ENCODE measurements around the gene TMEM219.
A peak's percentile ranks its signal among the peaks of the same experiment; 100 is the strongest.
"Not testable (repeated sequence)": the region's sequence is repeated elsewhere in the genome, so short reads cannot be mapped to it uniquely, and the experiment has no call there.

TMEM219 gene, protein sequence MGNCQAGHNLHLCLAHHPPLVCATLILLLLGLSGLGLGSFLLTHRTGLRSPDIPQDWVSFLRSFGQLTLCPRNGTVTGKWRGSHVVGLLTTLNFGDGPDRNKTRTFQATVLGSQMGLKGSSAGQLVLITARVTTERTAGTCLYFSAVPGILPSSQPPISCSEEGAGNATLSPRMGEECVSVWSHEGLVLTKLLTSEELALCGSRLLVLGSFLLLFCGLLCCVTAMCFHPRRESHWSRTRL

DNA sequence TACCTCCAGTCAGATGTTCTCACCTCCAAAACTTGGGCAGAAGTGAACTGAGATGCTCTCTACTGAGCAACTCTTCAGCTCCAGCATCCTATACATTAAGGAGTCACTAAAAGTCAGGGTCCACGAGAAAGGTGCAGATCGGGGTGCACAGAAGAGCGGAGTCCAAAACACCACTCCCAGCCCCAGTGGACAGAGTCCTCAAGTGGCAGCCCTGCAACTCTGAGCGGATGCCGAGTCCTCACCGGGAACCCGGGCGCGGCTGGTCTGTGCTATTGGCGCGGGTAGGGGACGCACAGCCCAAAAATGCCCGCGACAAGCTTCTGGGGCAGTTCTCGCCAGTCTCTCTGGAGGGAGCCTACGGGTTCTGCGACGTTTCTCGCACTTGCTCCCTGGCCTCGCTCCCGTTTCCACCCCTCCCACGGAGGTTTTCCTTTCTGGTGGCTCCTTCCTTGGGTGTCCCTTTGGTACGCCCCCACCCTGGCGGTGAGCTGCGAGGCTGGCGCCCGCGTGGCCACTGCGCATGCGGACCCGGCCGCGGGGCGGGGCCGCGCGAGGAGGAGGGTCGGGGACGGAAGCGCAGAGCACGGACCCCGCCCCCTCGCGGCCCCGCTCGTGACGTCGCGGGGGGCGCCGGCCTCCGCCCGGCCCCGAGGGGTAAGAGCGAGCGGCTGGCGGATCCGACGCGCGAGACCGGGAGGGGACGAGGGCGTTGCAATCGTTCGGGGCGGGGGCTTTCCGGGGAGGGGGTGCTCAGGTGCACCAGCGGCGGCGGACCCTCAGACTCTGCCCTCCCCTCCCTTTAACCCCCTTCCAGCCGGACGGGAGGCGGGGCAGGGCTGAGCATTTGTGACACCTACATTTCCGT, at the start of gene TMEM219:
Gene TMEM219 (plus strand): TSS at position 601 of the 865 bp plus-strand sequence. CDS start 1,065 bp downstream, outside the sequence.
- DNase-seq (ENCODE audit: low spot score): peak; percentile 95

DNA sequence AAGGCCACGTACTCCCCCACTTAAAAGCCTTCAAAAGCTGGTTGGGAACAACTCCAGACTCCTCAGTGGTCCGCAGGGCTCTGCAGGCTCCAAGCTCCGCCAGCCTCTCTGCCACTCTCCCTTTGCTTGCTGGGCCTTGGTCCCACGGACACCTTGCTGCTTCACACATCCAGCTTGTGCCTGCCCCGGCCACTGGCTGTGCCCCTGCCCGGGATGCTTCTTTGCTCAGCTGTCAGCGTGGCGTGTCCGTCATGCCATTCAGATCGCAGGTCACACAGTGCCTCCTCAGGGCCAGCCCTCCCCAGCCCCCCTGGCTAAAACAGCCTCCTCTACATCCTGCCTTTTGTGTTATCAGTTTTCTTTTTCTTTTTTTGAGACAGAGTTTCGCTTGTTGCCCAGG, 49.8 kb upstream of the TMEM219 start:
- DNase-seq (ENCODE audit: low spot score): no peak

DNA sequence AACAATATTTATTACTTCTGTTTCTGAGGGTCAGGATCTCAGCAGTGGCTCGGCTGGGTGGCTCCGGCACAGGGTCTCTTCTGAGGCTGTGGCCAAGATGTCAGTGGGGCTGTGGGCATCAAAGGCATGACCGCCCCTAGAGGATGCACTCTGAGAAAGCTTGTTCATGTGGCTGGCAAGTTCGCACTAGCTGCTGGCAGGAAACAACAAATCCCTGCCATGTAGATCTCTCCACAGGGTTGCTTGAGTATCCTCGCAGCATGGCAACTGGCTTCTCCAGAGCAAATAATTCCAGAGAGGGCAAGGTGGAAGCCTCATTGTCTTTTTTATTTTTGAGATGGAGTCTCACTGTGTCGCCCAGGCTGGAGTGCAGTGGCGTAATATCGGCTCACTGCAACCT, 48.4 kb upstream of the TMEM219 start:
- no peak for DNase-seq (ENCODE audit: low spot score)

DNA sequence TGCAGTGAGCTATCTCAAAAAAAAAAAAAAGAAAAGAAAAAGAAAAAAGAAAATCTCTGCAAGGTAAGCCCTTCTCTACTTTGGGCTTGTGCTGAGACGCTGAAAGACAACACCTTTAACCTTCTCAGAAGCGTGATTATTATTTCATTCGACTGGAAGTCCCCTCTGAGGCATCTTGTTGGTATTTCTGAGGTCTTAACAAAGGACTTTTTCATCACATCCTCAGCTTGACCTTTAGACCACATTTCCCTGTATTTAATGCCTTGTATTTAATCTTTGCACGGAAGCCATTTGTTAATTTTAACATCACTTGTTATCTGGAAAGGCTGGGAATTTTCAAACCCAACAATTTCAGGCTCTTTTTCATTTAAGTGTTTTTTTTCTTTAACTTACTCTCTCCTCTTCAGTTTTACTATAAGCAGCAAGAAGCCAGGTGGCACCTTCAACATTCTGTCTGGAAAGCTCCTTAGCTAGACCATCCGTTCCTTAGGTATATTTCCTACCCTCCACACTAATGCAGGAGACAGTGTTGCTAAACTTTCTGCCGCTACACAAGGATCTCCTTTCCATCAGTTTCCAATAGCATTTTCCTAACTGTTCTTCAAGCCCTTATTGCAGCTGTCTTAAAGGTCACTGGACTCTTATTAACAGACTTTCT, 46.2 kb upstream of the TMEM219 start:
- DNase-seq (ENCODE audit: low spot score): no peak

DNA sequence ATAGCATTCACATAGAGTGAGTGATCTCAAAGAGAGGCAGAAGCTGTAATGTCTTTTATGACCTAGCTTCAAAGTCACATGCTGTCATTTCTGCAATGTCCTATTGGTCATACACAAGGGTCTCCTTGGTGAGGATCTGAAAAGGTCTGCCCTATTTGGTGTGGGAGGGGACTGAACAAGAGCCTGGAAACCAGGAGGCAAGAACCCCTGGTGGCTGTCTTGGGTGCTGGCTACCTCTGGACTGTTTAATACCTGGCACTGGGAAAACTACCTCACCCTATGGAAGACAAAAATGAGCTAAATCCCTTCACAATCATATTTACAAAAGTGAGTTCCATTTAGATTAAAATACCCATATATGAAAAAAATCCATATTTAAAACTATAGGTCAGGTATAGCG, 44.9 kb upstream of the TMEM219 start:
- DNase-seq (ENCODE audit: low spot score): no peak

DNA sequence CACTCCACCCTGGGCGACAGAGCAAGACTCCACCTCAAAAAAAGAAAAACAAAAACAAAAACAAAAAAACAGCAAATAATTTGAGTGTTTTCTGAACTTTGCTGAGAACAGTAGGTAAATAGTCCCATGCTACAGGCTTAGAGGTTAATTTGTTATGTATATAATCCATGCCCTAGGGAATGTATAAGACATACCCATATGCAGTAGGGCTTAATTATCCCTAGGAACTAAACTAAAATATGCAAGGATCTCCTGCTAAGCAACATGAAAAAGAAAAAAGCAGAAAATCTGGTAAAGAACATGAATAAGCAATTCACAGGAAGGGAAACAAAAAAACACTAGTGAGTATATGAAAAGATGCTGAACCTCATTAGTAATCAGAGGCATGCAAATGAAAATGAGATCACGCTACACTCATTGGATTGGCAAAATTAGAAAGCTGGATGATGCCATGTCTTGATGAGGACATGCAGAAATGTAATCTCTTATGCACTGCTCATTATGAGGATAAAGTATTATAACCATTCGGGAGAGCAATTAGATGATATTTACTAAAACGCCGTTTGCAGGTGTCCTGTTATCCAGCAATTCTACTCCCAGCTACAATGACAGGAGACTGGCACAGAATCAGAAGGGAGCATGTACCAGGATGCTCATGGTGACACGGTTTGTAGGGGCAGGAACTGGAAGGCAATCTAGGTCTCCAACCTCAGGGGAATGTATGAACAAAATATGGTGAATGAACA, 41.4 kb upstream of the TMEM219 start:
- DNase-seq (ENCODE audit: low spot score): no peak

DNA sequence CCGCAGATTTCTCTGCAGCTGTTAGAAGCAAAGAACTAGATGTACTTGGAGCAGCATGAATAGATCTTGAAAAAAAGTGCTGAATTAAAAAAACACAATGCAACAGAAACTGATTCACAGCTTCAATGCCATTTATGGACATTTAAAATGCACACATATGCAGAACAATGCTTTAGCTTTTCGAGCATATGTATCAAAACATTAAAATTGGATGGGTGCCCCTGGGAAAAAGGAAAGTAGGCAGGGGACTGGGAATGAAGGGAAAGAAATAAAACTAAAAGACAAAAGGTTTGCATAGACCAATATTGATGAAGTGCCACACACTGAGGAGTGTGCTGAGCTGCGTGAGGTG, 40.9 kb upstream of the TMEM219 start:
- DNase-seq (ENCODE audit: low spot score): no peak

DNA sequence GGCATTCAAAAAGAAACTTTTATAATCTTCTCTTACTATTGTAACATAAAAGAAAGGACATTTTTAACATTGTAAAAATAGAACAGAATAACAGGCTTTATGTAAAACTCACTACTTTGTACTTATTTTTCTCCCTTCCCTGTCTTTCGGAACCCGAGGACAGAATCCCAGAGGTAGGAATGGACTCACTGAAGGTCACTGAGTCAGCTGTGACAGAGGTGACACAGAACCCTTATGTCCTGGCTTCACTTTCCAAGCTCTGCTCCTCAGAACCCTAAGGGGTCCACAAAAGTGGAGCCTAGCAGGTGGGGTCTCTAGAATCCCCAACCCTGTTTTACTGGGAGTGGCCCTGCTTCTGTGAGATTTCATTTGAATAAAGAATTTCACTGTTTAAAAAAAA, 39.6 kb upstream of the TMEM219 start:
- DNase-seq (ENCODE audit: low spot score): no peak

DNA sequence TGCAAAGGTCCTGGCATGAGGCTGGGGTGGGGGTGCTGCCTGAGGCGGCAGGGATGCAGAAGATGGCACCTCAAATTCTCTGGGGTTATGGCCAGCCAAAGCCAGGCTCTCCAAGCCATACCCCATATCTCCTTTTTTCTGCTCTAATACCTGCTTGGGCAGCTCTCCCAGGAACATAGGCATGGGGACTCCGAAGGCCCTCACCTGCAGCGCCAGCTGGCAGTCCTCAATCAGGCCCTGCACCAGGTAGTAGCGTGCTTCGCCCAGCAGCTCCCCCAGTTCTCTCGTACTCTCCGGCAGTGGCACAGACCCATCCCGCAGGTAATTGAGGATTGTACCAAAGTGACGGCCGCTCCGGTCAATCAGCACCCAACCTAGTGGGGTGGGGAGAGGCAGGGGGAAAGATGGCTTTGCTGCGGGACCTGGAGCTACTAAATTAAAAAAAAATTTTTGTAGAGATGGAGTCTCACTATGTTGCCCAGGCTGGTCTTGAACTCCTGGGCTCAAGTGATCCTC, 38.8 kb upstream of the TMEM219 start:
- no peak for DNase-seq (ENCODE audit: low spot score)

DNA sequence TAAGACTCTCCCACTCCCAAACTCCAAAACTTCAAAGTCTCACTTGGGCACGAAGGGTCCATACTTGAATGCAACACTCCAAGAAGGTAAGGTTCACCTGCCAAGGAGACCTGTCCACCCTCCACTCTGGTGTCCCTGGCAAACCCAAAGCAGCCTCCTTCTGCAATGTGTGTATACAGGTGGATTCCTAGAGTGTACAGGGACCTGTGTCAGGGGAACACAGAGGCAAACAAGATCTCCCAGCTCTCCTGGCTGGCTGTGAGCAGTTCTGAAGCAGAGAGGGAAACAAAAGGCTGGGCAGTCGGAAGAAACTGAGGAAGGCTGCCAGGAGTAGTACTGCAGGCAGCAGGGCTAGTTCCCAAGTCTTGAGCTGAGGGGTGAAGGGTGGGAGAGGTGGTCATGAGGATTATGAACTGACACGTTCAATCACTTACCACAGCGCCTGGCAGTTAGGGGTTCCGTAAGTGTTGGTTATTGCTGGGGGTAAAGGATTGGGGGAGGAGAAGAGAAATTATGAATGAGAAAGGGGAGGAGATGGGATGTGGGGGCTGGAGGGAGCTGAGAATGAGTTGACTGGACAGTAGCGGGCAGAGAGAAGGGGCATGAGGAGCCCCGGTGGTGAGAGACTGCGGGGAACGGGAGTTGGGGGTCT, 36.6 kb upstream of the TMEM219 start:
- no peak for DNase-seq (ENCODE audit: low spot score)

DNA sequence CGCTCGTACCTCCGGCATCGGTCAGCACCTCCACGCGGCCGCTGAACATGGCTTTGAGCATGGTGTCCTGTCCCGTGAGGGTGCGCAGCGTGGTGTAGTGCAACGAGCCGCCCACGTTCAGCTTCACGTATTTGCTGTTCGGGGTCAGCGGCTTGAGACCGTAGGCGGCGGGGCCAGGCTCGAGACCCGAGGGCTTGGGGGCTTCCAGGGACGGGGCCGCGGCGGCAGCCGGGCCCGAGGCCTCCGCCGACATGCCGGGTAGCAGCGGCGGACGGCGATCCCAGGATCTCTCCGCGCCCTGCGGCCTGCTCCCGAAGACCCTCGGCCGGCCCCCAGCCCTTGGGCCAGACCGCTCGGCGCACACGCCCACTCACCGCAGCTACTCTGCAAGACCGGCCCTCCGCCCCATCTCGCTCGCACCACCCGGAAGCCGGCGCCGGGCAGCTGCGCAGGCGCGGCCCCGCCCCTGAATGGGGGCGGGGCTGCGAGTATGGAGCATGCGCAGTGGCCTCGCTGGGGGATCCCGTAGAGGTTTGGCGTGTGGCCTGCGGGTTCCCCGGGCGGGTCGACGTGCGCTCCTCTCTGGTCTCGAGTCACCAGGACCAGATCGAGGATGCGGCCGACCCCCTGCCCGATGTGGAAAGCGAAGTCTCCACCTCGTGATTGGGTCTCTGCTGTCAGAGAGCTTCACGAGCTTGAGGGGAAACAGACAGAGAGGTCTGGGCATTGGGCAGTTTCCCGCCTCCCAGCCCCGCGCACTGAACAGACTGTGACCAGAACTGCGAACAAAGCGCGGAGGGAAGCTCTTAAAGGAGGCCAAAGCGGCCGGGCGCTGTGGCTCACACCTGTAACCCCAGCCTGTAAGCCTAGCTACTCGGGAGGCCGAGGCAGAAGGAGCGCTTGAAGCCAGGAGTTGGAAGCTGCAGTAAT, 35.8 kb upstream of the TMEM219 start, which contains the start of gene KCTD13:
Gene KCTD13 (minus strand): TSS at position 446 of the 930 bp plus-strand sequence. CDS start 193 bp downstream, at position 253.
- DNase-seq (ENCODE audit: low spot score): peak; percentile 89

DNA sequence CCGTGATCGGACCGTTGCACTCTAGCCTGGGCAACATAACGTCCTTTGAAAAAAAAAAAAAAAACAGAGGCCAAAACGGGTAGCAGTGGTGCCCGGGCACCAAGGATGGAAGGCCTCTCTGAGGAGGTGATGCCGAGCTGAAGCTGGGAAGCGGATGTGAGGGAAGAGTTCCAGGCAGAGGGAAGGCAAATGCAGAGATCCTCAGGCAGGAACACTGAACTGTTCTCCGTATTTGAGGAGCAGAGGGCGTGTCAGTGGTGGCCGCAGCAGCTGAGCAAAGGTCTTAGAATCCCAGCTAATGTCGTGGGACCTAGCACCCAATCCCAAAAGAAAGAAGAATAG, 35.2 kb upstream of the TMEM219 start:
- no peak for DNase-seq (ENCODE audit: low spot score)

DNA sequence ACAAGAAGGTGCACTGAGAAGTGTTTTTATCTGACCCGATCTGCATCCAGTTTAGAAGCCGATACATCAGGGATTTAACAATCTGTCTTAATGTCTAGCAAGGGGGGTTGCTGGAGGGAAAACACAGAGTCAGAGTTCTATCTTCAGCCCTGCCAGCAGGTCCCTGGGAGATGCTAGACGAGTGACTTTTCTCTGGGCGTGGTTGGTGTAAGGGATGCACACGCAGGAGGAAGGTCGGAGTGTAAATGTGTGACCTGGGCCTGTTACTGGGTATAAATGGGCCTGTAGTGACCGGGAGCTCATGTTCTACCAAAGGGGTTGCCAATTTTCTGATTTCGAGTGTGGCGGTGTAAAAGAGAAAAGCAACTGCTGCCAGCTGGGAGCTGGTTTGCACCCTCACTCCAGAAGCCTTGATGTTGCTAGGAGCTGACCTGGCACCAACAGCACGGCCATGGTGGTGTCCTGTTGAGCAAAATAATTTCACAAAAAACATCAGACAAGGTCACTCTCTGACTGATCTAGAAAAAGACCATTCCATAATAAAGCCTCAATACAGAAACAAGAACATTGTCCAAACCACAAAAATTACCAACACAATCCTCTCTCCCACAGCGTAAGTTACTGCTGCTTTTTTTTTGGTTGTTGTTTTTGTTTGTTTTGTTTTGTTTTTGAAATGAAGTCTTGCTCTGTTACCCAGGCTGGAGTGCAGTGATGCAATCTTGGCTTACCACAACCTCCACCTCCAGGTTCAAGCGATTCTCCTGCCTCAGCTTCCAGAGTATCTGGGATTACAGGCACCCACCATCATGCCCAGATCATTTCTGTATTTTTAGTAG, 34.6 kb upstream of the TMEM219 start:
- no peak for DNase-seq (ENCODE audit: low spot score)

DNA sequence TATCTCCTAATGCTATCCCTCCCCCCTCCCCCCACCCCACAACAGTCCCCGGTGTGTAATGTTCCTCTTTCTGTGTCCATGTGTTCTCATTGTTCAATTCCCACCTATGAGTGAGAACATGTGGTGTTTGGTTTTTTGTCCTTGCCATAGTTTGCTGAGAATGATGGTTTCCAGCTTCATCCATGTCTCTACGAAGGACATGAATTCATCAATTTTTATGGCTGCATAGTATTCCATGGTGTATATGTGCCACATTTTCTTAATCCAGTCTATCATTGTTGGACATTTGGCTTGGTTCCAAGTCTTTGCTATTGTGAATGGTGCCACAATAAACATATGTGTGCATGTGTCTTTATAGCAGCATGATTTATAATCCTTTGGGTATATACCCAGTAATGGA, 30.1 kb upstream of the TMEM219 start:
- not testable (repeated sequence) for DNase-seq (ENCODE audit: low spot score)

DNA sequence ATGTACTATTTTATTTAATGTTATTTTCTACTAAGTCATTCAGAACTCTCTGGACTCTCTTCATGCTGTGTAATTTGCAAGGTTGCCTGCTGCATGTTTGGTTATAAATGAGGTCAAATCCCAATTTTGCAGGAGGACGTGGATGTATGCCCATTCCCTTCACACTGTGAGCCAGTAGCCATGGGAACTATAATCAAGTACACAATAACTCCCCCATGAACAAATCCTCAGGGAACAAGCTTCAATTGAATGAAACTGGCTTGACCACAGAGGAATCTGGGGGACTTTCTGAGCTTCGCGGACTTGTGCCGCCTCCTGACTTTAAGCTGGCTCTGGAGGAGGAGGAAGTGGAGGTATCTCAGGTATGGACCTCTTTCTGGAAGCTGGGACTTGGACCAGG, 21.2 kb upstream of the TMEM219 start:
- DNase-seq (ENCODE audit: low spot score): no peak

DNA sequence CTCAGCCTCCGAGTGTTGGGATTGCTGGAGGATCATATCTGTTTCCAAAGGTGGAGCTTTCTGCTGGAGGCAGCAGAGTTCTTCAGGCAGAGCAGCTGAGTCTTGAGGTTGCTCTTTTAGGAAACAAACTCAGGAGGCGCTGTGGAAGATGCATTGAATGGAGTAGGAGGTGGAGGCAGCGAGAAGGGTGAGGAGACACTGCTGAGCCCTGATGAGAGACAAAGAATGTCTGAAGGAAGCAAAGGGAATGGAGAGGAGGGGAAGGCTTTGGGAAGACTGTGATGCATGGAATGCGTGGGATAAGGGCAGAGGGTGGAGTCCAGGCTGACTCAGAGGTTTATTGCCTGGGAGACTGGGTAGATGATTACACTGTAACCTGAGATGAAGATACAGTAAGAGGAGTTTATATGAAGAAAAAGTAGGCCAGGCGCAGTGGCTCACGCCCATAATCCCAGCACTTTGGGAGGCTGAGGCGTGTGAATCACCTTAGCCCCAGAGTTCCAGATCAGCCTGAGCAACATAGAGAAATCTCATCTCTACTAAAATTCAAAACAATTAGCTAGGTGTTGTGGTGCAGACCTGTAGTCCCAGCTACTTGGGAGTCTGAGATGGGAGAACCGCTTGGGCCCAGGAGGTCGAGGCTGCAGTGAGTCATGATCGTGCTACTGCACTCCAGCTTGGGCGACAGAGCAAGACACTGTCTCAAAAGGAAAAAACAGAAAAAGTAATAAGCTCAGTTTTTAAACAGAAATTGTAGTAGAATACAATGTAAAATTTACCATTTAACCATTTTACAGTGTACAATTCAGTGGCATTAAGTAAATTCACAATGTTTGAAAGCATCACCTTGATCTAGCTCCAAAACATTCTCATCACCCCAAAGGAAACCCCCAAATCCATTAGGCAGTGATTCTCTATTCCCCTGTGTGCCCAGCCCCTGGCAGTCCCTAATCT, 17.8 kb upstream of the TMEM219 start:
- DNase-seq (ENCODE audit: low spot score): no peak

DNA sequence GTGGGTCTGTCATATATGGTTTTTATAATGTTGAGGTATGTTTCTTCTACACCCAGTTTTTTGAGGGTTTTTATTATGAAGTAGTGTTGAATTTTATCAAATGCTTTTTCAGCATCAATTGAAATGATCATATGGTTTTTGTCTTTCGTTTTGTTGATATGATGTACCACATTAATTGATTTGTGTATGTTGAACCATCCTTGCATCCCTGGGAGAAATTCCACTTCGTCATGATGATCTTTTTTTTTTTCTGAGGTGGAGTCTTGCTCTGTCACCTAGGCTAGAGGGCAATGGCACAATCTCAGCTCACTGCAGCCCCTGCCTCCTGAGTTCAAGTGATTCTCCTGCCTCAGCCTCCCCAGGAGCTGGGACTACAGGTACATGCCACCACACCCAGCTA, 14.0 kb upstream of the TMEM219 start:
- DNase-seq (ENCODE audit: low spot score): no peak

DNA sequence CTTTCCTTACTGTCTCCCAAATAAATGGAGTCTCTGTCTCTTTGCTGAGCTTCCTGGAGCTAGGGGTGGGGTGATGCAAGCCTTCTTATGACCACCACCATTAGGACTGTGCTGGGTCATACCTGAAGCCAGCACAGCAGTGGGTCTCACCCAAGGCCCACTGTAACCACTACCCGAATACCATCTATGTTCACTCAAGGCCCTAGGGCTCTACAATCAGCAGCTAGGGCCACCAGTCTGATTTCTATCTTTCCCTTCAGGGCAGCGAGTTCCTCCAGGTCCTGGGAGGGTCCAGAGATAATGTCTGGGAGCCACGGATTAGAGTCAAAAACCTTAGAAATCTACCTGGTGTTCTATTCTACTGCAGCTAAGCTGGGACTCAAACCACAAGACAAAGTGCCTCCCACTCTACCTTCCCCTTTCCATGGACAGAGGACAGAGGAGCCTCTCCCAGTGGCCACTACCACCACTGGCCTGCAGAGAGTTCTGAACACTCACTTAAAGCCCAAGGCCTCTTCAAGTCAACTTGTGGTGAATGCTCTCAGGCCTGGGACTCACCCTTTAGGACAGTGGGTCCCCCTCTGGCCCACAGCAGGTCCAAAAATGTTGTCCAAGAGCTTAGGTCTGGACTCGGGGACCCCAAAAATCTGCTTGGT, 10.9 kb upstream of the TMEM219 start:
- no peak for DNase-seq (ENCODE audit: low spot score)
